GM23338 (cell line): Measurements from ENCODE around the gene ANKRD65. TPM values are rescaled to one million over a fixed set of nuclear protein-coding genes. Genes with fewer than 3 reads are reported as not detected.

ENCODE experiments used
- ATAC-seq: fragments of 200-7000 bp; cut with Tn5 transposase; 3 replicates; pipeline ENCODE4 v1.9.1; 2020
- DNase-seq: peaks from one replicate; pipeline ENCODE4 v3.0.0-alpha.2; 2015; ENCODE audit warnings: low spot score
- H2AFZ ChIP-seq: fragments of 200-600 bp; sonication (generic); 2 replicates; pipeline ENCODE4 v1.8.0; 2016; ENCODE audit warnings: antibody characterized with exemption, mild to moderate bottlenecking, moderate library complexity
- H3F3A ChIP-seq: fragments of 200-600 bp; sonication (generic); replicated peaks from 2 replicates; pipeline ENCODE4 v1.8.0; 2017; ENCODE audit warnings: antibody characterized with exemption, mixed run types, low read depth
- H3K27ac ChIP-seq: fragments of 200-600 bp; sonication (generic); 2 replicates; pipeline ENCODE4 v1.6.1; 2016; ENCODE audit warnings: low read depth
- H3K27me3 ChIP-seq: fragments of 200-600 bp; sonication (generic); 2 replicates; pipeline ENCODE4 v1.8.0; 2016; ENCODE audit warnings: mild to moderate bottlenecking, mixed run types, moderate library complexity; ENCODE audit not compliant: insufficient read depth
- H3K36me3 ChIP-seq: fragments of 200-600 bp; sonication (generic); 2 replicates; pipeline ENCODE4 v1.8.0; 2016; ENCODE audit warnings: mild to moderate bottlenecking; ENCODE audit not compliant: insufficient read depth
- H3K4me1 ChIP-seq: fragments of 200-600 bp; sonication (generic); 2 replicates; pipeline ENCODE4 v1.8.0; 2016; ENCODE audit warnings: mild to moderate bottlenecking, moderate library complexity; ENCODE audit not compliant: insufficient read depth
- H3K4me2 ChIP-seq: fragments of 200-600 bp; sonication (generic); 2 replicates; pipeline ENCODE4 v1.7.1; 2017; ENCODE audit warnings: mixed run types
- H3K4me3 ChIP-seq: fragments of 200-600 bp; sonication (generic); 2 replicates; pipeline ENCODE4 v1.6.1; 2016; ENCODE audit warnings: mixed run types
- H3K79me2 ChIP-seq: fragments of 200-600 bp; sonication (generic); replicated peaks from 2 replicates; pipeline ENCODE4 v1.8.0; 2017; ENCODE audit warnings: mild to moderate bottlenecking; ENCODE audit not compliant: insufficient read depth
- H3K9me2 ChIP-seq: fragments of 200-600 bp; sonication (generic); 2 replicates; pipeline ENCODE4 v1.8.0; 2017; ENCODE audit not compliant: insufficient read depth
- H4K20me1 ChIP-seq: fragments of 200-600 bp; sonication (generic); replicated peaks from 2 replicates; pipeline ENCODE4 v1.8.0; 2017; ENCODE audit warnings: mild to moderate bottlenecking; ENCODE audit not compliant: insufficient read depth
- H3K27ac Mint-ChIP-seq: 2 replicates; pipeline ENCODE4 v1.8.0; 2020; ENCODE audit warnings: inconsistent platforms, mild to moderate bottlenecking, moderate library complexity, mixed read lengths
- H3K27me3 Mint-ChIP-seq: 3 replicates; pipeline ENCODE4 v1.8.0; 2022; ENCODE audit warnings: low read depth, mild to moderate bottlenecking, moderate library complexity, mixed read lengths, inconsistent platforms; ENCODE audit not compliant: insufficient read depth, poor library complexity
- H3K36me3 Mint-ChIP-seq: 3 replicates; pipeline ENCODE4 v1.8.0; 2021; ENCODE audit warnings: low read depth, mild to moderate bottlenecking, inconsistent platforms, moderate library complexity, mixed read lengths
- H3K4me1 Mint-ChIP-seq: 3 replicates; pipeline ENCODE4 v1.8.0; 2020; ENCODE audit warnings: mild to moderate bottlenecking, inconsistent platforms, mixed read lengths
- H3K4me3 Mint-ChIP-seq: 3 replicates; pipeline ENCODE4 v1.8.0; 2021; ENCODE audit warnings: moderate library complexity, mild to moderate bottlenecking, inconsistent platforms, mixed read lengths
- H3K9me3 Mint-ChIP-seq: 3 replicates; pipeline ENCODE4 v1.8.0; 2020; ENCODE audit warnings: moderate library complexity, mild to moderate bottlenecking, inconsistent platforms, mixed read lengths
- CTCF ChIP-seq, 2 experiments: fragments of 200-600 bp in 1 of 2; sonication (generic) in 1 of 2; conservative IDR thresholded peaks; 2 replicates each; pipeline versions ENCODE4 v1.5.1 to v1.6.1; 2016 to 2017; ENCODE audit warnings: antibody characterized with exemption in 2 of 2, low read depth in 2 of 2, mild to moderate bottlenecking in 2 of 2, moderate library complexity in 1 of 2
- EZH2phosphoT487 ChIP-seq: fragments of 200-600 bp; sonication (generic); IDR thresholded peaks from one replicate; pipeline ENCODE4 v1.8.1; 2018; ENCODE audit warnings: antibody characterized with exemption; ENCODE audit not compliant: unreplicated experiment
- POLR2AphosphoS5 ChIP-seq: IDR thresholded peaks from 2 replicates; pipeline ENCODE4 v1.6.1; 2016; ENCODE audit warnings: antibody characterized with exemption, low read depth
- STAT1 ChIP-seq: IDR thresholded peaks from one replicate; pipeline ENCODE4 v1.6.1; 2016; ENCODE audit warnings: antibody characterized with exemption; ENCODE audit not compliant: unreplicated experiment
- ZNF114 ChIP-seq: fragments of 250-450 bp; sonication (Bioruptor Pico); IDR thresholded peaks from 2 replicates; pipeline ENCODE4 v1.5.0; 2020; ENCODE audit warnings: mild to moderate bottlenecking, moderate library complexity
- ZNF331 ChIP-seq: fragments of 250-450 bp; sonication (Bioruptor Pico); IDR thresholded peaks from 2 replicates; pipeline ENCODE4 v1.5.0; 2020; ENCODE audit warnings: low read depth, mild to moderate bottlenecking, moderate library complexity
- ZNF462 ChIP-seq: fragments of 250-450 bp; sonication (Bioruptor Pico); IDR thresholded peaks from 2 replicates; pipeline ENCODE4 v1.5.0; 2020; ENCODE audit warnings: mild to moderate bottlenecking, moderate library complexity
- polyA plus RNA-seq: library from polyadenylated mRNA; unstranded; fragments of >200 nt; fragmentation: Nextera tagmentation; extraction: Ambion mirVana; gene quantifications from 2 replicates; pipeline ENCODE4 v1.2.1, GENCODE V29; 2016
- total RNA-seq: library from RNA; depleted of rRNA; stranded (reverse); fragments of >200 nt; shearing (Covaris generic); gene quantifications from 2 replicates; pipeline ENCODE4 v1.2.3, GENCODE V29; 2014

The ANKRD65 gene
- total and polyA plus RNA-seq, 2 experiments from 2014 or later, result 1.6 to 1.7 TPM

GRCh38 chr1:1402072-1402900 is 18.8 kb downstream of the ANKRD65 start:
- H3K27ac Mint-ChIP-seq, result peak overlapping the region; percentile 77
- Histone ChIP-seq H3K4me3 (no peak overlapping the region), H3K36me3 (peaks cover 48% of the 10 kb centered on the region), H3F3A (peaks cover 71% of the 10 kb centered on the region), H3K4me2 (no peak overlapping the region), H3K79me2 (peaks cover 55% of the 10 kb centered on the region), H3K27me3 (no peaks in the 10 kb centered on the region), H3K9me2 (no peaks in the 10 kb centered on the region), H4K20me1 (peaks cover 29% of the 10 kb centered on the region), H3K27ac (peak overlapping the region; percentile 58), H2AFZ (no peak overlapping the region), H3K4me1 (peaks cover 21% of the 10 kb centered on the region)
- TF ChIP-seq POLR2AphosphoS5 (no peak; the same call in 1 of the 2 replicates), STAT1 (no peak), ZNF331 (CRISPR knock-in tag) (no peak), ZNF114 (no peak), ZNF462 (CRISPR knock-in tag) (no peak), EZH2phosphoT487 (no peak), CTCF (conservative IDR thresholded peaks at IDR 0.05; ENCODE audit: low read depth in 2 of 2) (peak; percentile 77 to 82)
- H3K4me1 Mint-ChIP-seq, result peaks cover 35% of the 10 kb centered on the region
- DNase-seq, result peak; percentile 90
- ATAC-seq, result peak; percentile 4
- peaks cover 34% of the 10 kb centered on the region for H3K27me3 Mint-ChIP-seq
- H3K9me3 Mint-ChIP-seq, result no peaks in the 10 kb centered on the region; the same call in 2 of the 3 replicates
- H3K4me3 Mint-ChIP-seq, result peak overlapping the region; percentile 96
- H3K36me3 Mint-ChIP-seq, result peaks cover 85% of the 10 kb centered on the region
